HepG2 (cell line): ENCODE data around the gene RPL23. TPM values are rescaled to one million over a fixed set of nuclear protein-coding genes. Genes with fewer than 3 reads are reported as not detected.
A peak's percentile ranks its signal among the peaks of the same experiment; 100 is the strongest.

Source experiments
- ARNT2 ChIP-seq: sonication (generic); formaldehyde crosslinking; IDR thresholded peaks from 2 replicates; pipeline ENCODE4 v1.8.0; 2022; ENCODE audit warnings: mild to moderate bottlenecking, low read depth, missing genetic modification reagents, moderate library complexity
- CBX1 ChIP-seq: IDR thresholded peaks from one replicate; pipeline ENCODE4 v1.6.1; 2016; ENCODE audit warnings: antibody characterized with exemption, low read depth
- DR1 ChIP-seq: sonication (generic); formaldehyde crosslinking; IDR thresholded peaks from 2 replicates; pipeline ENCODE4 v1.8.0; 2021; ENCODE audit warnings: mild to moderate bottlenecking, missing genetic modification reagents, inconsistent platforms
- FOSL2 ChIP-seq: sonication (generic); formaldehyde crosslinking; IDR thresholded peaks from 2 replicates; pipeline ENCODE4 v1.4.0; 2020; ENCODE audit warnings: missing genetic modification reagents
- HNRNPL ChIP-seq: fragments of 200-400 bp; formaldehyde crosslinking; IDR thresholded peaks from 2 replicates; pipeline ENCODE4 v1.6.1; 2017; ENCODE audit warnings: mild to moderate bottlenecking, low read depth, low read length
- JUNB ChIP-seq: sonication (generic); formaldehyde crosslinking; IDR thresholded peaks from 2 replicates; pipeline ENCODE4 v1.8.0; 2022; ENCODE audit warnings: missing genetic modification reagents, mild to moderate bottlenecking, borderline replicate concordance
- POLR2A ChIP-seq, 2 experiments: IDR thresholded peaks; 2 replicates each; pipeline ENCODE4 v1.6.1; 2011; ENCODE audit warnings: low read depth in 2 of 2, low read length in 2 of 2, mild to moderate bottlenecking in 1 of 2, moderate library complexity in 1 of 2; ENCODE audit not compliant: insufficient read depth in 1 of 2
- RAD21 ChIP-seq: fragments of 450-650 bp; formaldehyde crosslinking; IDR thresholded peaks from 2 replicates; pipeline ENCODE4 v1.5.0; 2020; ENCODE audit warnings: mild to moderate bottlenecking
- RFX1 ChIP-seq: fragments of 450-650 bp; IDR thresholded peaks from 2 replicates; pipeline ENCODE4 v1.6.1; 2017
- SOX13 ChIP-seq, 3 experiments: fragments of 450-650 bp in 1 of 3; sonication (generic) in 1 of 3; formaldehyde crosslinking in 1 of 3; IDR thresholded peaks in 2 of 3; conservative IDR thresholded peaks in 1 of 3; 2 replicates each; pipeline versions ENCODE4 v1.5.0 to v1.6.1; 2016 to 2020; ENCODE audit warnings: antibody characterized with exemption in 1 of 3, mild to moderate bottlenecking in 1 of 3, missing compliant biosample characterization in 1 of 3, missing genetic modification reagents in 1 of 3, moderate library complexity in 1 of 3
- STAT5B ChIP-seq: sonication (generic); formaldehyde crosslinking; IDR thresholded peaks from 2 replicates; pipeline ENCODE4 v1.4.0; 2020; ENCODE audit warnings: missing genetic modification reagents
- ZBTB38 ChIP-seq: sonication (generic); formaldehyde crosslinking; IDR thresholded peaks from 2 replicates; pipeline ENCODE4 v1.5.1; 2020; ENCODE audit warnings: mild to moderate bottlenecking, missing genetic modification reagents
- ZFP82 ChIP-seq: sonication (generic); formaldehyde crosslinking; IDR thresholded peaks from 2 replicates; pipeline ENCODE4 v1.5.1; 2020; ENCODE audit warnings: mild to moderate bottlenecking, missing genetic modification reagents, borderline replicate concordance
- ZKSCAN5 ChIP-seq: sonication (generic); formaldehyde crosslinking; IDR thresholded peaks from 2 replicates; pipeline ENCODE4 v1.5.1; 2020; ENCODE audit warnings: mild to moderate bottlenecking, missing genetic modification reagents
- ZMYM2 ChIP-seq: sonication (generic); formaldehyde crosslinking; IDR thresholded peaks from 2 replicates; pipeline ENCODE4 v1.8.0; 2022; ENCODE audit warnings: mild to moderate bottlenecking, missing genetic modification reagents
- ZNF136 ChIP-seq: sonication (generic); formaldehyde crosslinking; IDR thresholded peaks from 2 replicates; pipeline ENCODE4 v1.8.1; 2022; ENCODE audit warnings: low read depth, mild to moderate bottlenecking, moderate library complexity, missing genetic modification reagents
- ZNF292 ChIP-seq: sonication (generic); formaldehyde crosslinking; IDR thresholded peaks from 2 replicates; pipeline ENCODE4 v1.8.1; 2022; ENCODE audit warnings: mild to moderate bottlenecking, low read depth, missing genetic modification reagents, borderline replicate concordance
- ZNF331 ChIP-seq: sonication (generic); formaldehyde crosslinking; IDR thresholded peaks from 2 replicates; pipeline ENCODE4 v1.4.0; 2020; ENCODE audit warnings: missing genetic modification reagents
- ZNF33A ChIP-seq: sonication (generic); formaldehyde crosslinking; IDR thresholded peaks from 2 replicates; pipeline ENCODE4 v1.5.1; 2020; ENCODE audit warnings: missing genetic modification reagents, mild to moderate bottlenecking, moderate library complexity, borderline replicate concordance
- ZNF44 ChIP-seq: sonication (generic); formaldehyde crosslinking; IDR thresholded peaks from 2 replicates; pipeline ENCODE4 v1.5.1; 2020; ENCODE audit warnings: mild to moderate bottlenecking, missing genetic modification reagents
- ZSCAN20 ChIP-seq: sonication (generic); formaldehyde crosslinking; IDR thresholded peaks from 2 replicates; pipeline ENCODE4 v1.4.0; 2020; ENCODE audit warnings: missing genetic modification reagents, mild to moderate bottlenecking, borderline replicate concordance
- ZSCAN21 ChIP-seq: sonication (generic); formaldehyde crosslinking; IDR thresholded peaks from 2 replicates; pipeline ENCODE4 v1.8.0; 2022; ENCODE audit warnings: mild to moderate bottlenecking, missing genetic modification reagents, moderate library complexity, borderline replicate concordance
- polyA plus RNA-seq, 8 experiments: library from polyadenylated mRNA; depleted of rRNA in 3 of 8; stranded (reverse) in 7 of 8; unstranded in 1 of 8; fragments of >200 nt; fragmentation: Illumina TruSeq in 4 of 8; extraction: Trizol in 4 of 8; gene quantifications; 2 replicates each; pipeline versions ENCODE4 v1.2.1 to v1.2.3, GENCODE V29; 2011 to 2016; ENCODE audit warnings: low read depth in 4 of 8, missing spikeins in 1 of 8, mixed read lengths in 1 of 8; ENCODE audit not compliant: insufficient read depth in 1 of 8
- total RNA-seq, 5 experiments: library from RNA; depleted of rRNA; stranded (reverse); fragments of >200 nt; fragmentation: Illumina TruSeq; extraction: Trizol; gene quantifications; 2 replicates each; pipeline ENCODE4 v1.2.3, GENCODE V29; 2016; ENCODE audit warnings: low read depth in 1 of 5
- TF ChIP-seq, protein P1 (sequence below): sonication (generic); formaldehyde crosslinking; IDR thresholded peaks from 2 replicates; pipeline ENCODE4 v1.8.0; 2022; ENCODE audit warnings: mild to moderate bottlenecking, missing genetic modification reagents, moderate library complexity
- TF ChIP-seq, protein P2 (sequence below): sonication (generic); formaldehyde crosslinking; conservative IDR thresholded peaks from 2 replicates; pipeline ENCODE4 v1.4.0; 2020; ENCODE audit warnings: mild to moderate bottlenecking, missing genetic modification reagents, moderate library complexity
- TF ChIP-seq, protein P3 (sequence below): sonication (generic); formaldehyde crosslinking; IDR thresholded peaks from 2 replicates; pipeline ENCODE4 v1.9.0; 2022; ENCODE audit warnings: missing genetic modification reagents, mild to moderate bottlenecking, borderline replicate concordance

Gene RPL23
- total and polyA plus RNA-seq, 2 of the 13 experiments (the other 11 are each of a cell fraction or from before 2014, with no cell fraction given) = 2,790 to 4,860 TPM

DNA sequence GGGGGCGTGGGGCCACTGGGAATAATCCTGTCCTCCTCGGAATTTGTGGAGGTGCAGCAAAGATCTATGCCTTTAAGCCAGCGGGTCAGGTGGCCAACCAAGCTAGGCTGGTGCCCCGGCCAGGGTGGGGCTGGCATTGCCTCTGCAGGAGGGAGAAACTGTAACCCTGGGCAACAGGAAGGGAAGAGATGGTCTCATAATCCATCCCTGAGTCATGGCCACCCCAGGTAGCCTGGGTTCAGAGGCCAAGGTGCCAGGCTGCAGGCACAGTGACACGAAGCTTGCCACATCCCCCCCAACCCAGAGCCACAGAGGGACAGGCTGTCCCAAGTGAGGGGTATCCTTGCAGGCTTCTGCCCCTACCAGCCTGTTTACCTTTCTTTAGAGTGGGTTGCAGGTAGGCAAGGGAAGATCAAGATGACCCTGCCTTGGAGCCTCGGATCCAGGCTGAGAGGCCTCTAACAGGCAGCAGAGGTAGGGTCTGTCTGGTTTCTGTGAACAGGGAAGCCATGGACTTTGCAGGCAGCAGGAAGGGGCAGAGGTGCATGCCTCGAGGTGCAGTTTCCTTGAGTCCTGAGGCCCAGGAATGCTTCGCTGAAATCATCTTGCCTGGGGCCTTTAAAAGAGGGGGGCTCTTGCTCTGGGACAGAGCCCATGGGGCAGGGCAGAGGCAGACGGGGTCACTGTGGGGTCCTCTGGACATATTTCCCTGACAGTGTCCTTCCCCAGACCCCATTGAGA lies 20.3 kb upstream of the RPL23 start (continued):
- TF ChIP-seq ZNF292 (CRISPR knock-in tag) (no peak), HNRNPL (0 out of 2 replicates have a peak, but pooled peaks have one; percentile 44), DR1 (no peak), FOSL2 (CRISPR knock-in tag) (peak; percentile 42), CBX1 (no peak), ZNF136 (CRISPR knock-in tag) (no peak), ZNF44 (no peak), STAT5B (no peak), SOX13 (IDR thresholded peaks at IDR 0.05) (no peak), SOX13 (CRISPR knock-in tag; conservative IDR thresholded peaks at IDR 0.05 in 1 of 2, IDR thresholded peaks at IDR 0.05 in 1 of 2) (no peak), ZSCAN21 (CRISPR knock-in tag) (no peak), ZBTB38 (CRISPR knock-in tag) (no peak), ZNF331 (CRISPR knock-in tag) (no peak), RAD21 (CRISPR knock-in tag) (no peak), RFX1 (peak; percentile 39; the same call in 1 of the 2 replicates), ARNT2 (CRISPR knock-in tag) (no peak), ZMYM2 (CRISPR knock-in tag) (no peak), ZFP82 (no peak), ZKSCAN5 (CRISPR knock-in tag) (no peak), ZNF33A (CRISPR knock-in tag) (no peak), JUNB (CRISPR knock-in tag) (no peak), POLR2A (IDR thresholded peaks at IDR 0.05; ENCODE audit: insufficient read depth in 1 of 2, low read depth in 2 of 2, low read length in 2 of 2) (no peak; a peak in 1 of 4 replicates), ZSCAN20 (no peak)
- TF ChIP-seq, protein P1, sequence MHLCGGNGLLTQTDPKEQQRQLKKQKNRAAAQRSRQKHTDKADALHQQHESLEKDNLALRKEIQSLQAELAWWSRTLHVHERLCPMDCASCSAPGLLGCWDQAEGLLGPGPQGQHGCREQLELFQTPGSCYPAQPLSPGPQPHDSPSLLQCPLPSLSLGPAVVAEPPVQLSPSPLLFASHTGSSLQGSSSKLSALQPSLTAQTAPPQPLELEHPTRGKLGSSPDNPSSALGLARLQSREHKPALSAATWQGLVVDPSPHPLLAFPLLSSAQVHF = no peak
- TF ChIP-seq, protein P2, sequence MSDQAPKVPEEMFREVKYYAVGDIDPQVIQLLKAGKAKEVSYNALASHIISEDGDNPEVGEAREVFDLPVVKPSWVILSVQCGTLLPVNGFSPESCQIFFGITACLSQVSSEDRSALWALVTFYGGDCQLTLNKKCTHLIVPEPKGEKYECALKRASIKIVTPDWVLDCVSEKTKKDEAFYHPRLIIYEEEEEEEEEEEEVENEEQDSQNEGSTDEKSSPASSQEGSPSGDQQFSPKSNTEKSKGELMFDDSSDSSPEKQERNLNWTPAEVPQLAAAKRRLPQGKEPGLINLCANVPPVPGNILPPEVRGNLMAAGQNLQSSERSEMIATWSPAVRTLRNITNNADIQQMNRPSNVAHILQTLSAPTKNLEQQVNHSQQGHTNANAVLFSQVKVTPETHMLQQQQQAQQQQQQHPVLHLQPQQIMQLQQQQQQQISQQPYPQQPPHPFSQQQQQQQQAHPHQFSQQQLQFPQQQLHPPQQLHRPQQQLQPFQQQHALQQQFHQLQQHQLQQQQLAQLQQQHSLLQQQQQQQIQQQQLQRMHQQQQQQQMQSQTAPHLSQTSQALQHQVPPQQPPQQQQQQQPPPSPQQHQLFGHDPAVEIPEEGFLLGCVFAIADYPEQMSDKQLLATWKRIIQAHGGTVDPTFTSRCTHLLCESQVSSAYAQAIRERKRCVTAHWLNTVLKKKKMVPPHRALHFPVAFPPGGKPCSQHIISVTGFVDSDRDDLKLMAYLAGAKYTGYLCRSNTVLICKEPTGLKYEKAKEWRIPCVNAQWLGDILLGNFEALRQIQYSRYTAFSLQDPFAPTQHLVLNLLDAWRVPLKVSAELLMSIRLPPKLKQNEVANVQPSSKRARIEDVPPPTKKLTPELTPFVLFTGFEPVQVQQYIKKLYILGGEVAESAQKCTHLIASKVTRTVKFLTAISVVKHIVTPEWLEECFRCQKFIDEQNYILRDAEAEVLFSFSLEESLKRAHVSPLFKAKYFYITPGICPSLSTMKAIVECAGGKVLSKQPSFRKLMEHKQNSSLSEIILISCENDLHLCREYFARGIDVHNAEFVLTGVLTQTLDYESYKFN (CRISPR knock-in tag) = no peak
- TF ChIP-seq, protein P3, sequence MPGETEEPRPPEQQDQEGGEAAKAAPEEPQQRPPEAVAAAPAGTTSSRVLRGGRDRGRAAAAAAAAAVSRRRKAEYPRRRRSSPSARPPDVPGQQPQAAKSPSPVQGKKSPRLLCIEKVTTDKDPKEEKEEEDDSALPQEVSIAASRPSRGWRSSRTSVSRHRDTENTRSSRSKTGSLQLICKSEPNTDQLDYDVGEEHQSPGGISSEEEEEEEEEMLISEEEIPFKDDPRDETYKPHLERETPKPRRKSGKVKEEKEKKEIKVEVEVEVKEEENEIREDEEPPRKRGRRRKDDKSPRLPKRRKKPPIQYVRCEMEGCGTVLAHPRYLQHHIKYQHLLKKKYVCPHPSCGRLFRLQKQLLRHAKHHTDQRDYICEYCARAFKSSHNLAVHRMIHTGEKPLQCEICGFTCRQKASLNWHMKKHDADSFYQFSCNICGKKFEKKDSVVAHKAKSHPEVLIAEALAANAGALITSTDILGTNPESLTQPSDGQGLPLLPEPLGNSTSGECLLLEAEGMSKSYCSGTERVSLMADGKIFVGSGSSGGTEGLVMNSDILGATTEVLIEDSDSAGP (CRISPR knock-in tag) = 0 out of 2 replicates have a peak, but pooled peaks have one; percentile 13
